T-helper 2 cell treated with Interferon-gamma antibody and Interleukin-4, amounts not matched to agents 5 μg/mL and 100 μg/mL, for 36 hours (primary cell): ENCODE results near the gene MYO9B.

ENCODE experiments used
- DNase-seq: peaks from one replicate; pipeline ENCODE4 v3.0.0; 2021; ENCODE audit warnings: low spot score
- H3K27ac Mint-ChIP-seq: one replicate; pipeline ENCODE4 v1.8.0; 2021; ENCODE audit warnings: mild to moderate bottlenecking, mixed read lengths
- H3K27me3 Mint-ChIP-seq: one replicate; pipeline ENCODE4 v1.8.0; 2021; ENCODE audit warnings: low read depth, mixed read lengths
- H3K36me3 Mint-ChIP-seq: one replicate; pipeline ENCODE4 v1.8.0; 2021; ENCODE audit warnings: low read depth, mixed read lengths
- H3K4me1 Mint-ChIP-seq: one replicate; pipeline ENCODE4 v1.8.0; 2021; ENCODE audit warnings: low read depth, mixed read lengths
- H3K4me3 Mint-ChIP-seq: one replicate; pipeline ENCODE4 v1.8.0; 2022; ENCODE audit warnings: mild to moderate bottlenecking, moderate library complexity, mixed read lengths
- H3K9me3 Mint-ChIP-seq: one replicate; pipeline ENCODE4 v1.8.0; 2021; ENCODE audit warnings: mixed read lengths

Gene MYO9B

GRCh38 chr19:17075035-17075863, at the start of gene MYO9B, which contains the start of gene HAUS8:
Gene MYO9B (plus strand): TSS chr19:17075777. CDS start chr19:17101718, 25,941 bp downstream.
Gene HAUS8 (minus strand): TSS chr19:17075452. CDS start chr19:17075422, 30 bp downstream.
- peaks cover 36% of the 10 kb centered on the region for H3K4me1 Mint-ChIP-seq
- H3K27ac Mint-ChIP-seq: peak within 1 kb of the TSS; percentile 99
- no peaks in the 10 kb centered on the region for H3K27me3 Mint-ChIP-seq
- peak within 1 kb of the TSS; percentile 100 for H3K4me3 Mint-ChIP-seq
- H3K36me3 Mint-ChIP-seq: peaks cover 42% of the 10 kb centered on the region
- DNase-seq: peak; percentile 99
- H3K9me3 Mint-ChIP-seq: no peaks in the 10 kb centered on the region

- Mint-ChIP-seq H3K36me3 (peaks cover 4% of the 10 kb centered on the region), H3K27ac (no peak overlapping the region), H3K27me3 (peaks cover 52% of the 10 kb centered on the region), H3K9me3 (peaks cover 4% of the 10 kb centered on the region), H3K4me1 (peaks cover 3% of the 10 kb centered on the region), H3K4me3 (peak overlapping the region; percentile 22)
- no peak for DNase-seq
Measured at GRCh38 chr19:17025991-17026658, 49.5 kb upstream of the MYO9B start.

- H3K27me3 Mint-ChIP-seq: peaks cover 52% of the 10 kb centered on the region
- no peak for DNase-seq
- peak within 1 kb of the TSS; percentile 22 for H3K4me3 Mint-ChIP-seq
- H3K9me3 Mint-ChIP-seq: peaks cover 4% of the 10 kb centered on the region
- H3K27ac Mint-ChIP-seq: no peak within 1 kb of the TSS
- H3K4me1 Mint-ChIP-seq: peaks cover 3% of the 10 kb centered on the region
- peaks cover 4% of the 10 kb centered on the region for H3K36me3 Mint-ChIP-seq
Measured at GRCh38 chr19:17026706-17027534, 48.7 kb upstream of the MYO9B start, which contains the start of gene CPAMD8. Gene CPAMD8 (minus strand): TSS chr19:17026810. CDS start chr19:17026642, 168 bp downstream.

GRCh38 chr19:17027535-17027975, 48.0 kb upstream of the MYO9B start:
- no peak overlapping the region for H3K27ac Mint-ChIP-seq
- H3K4me1 Mint-ChIP-seq: peaks cover 3% of the 10 kb centered on the region
- peaks cover 4% of the 10 kb centered on the region for H3K9me3 Mint-ChIP-seq
- no peak overlapping the region for H3K4me3 Mint-ChIP-seq
- peaks cover 52% of the 10 kb centered on the region for H3K27me3 Mint-ChIP-seq
- H3K36me3 Mint-ChIP-seq: peaks cover 4% of the 10 kb centered on the region
- DNase-seq: no peak

- DNase-seq: no peak
- peaks cover 1% of the 10 kb centered on the region for H3K36me3 Mint-ChIP-seq
- no peak overlapping the region for H3K27ac Mint-ChIP-seq
- no peaks in the 10 kb centered on the region for H3K9me3 Mint-ChIP-seq
- no peak overlapping the region for H3K4me3 Mint-ChIP-seq
- H3K27me3 Mint-ChIP-seq: peaks cover 22% of the 10 kb centered on the region
- no peaks in the 10 kb centered on the region for H3K4me1 Mint-ChIP-seq
Measured at GRCh38 chr19:17031741-17032140, 43.8 kb upstream of the MYO9B start.

GRCh38 chr19:17035842-17036424, 39.6 kb upstream of the MYO9B start:
- no peak overlapping the region for H3K27ac Mint-ChIP-seq
- no peaks in the 10 kb centered on the region for H3K36me3 Mint-ChIP-seq
- peaks cover 2% of the 10 kb centered on the region for H3K27me3 Mint-ChIP-seq

GRCh38 chr19:17036640-17037039, 38.9 kb upstream of the MYO9B start:
- Mint-ChIP-seq H3K27ac (no peak overlapping the region), H3K27me3 (peaks cover 2% of the 10 kb centered on the region), H3K36me3 (no peaks in the 10 kb centered on the region), H3K4me1 (no peaks in the 10 kb centered on the region), H3K4me3 (no peak overlapping the region), H3K9me3 (no peaks in the 10 kb centered on the region)
- DNase-seq: no peak

More at GRCh38 chr19:17035842-17036424, 39.6 kb upstream of the MYO9B start:
- Mint-ChIP-seq H3K4me1 (no peaks in the 10 kb centered on the region), H3K4me3 (no peak overlapping the region), H3K9me3 (no peaks in the 10 kb centered on the region)
- DNase-seq: no peak

GRCh38 chr19:17037184-17037583, 38.4 kb upstream of the MYO9B start:
- DNase-seq: no peak
- Mint-ChIP-seq H3K27ac (no peak overlapping the region), H3K4me3 (no peak overlapping the region), H3K36me3 (no peaks in the 10 kb centered on the region), H3K9me3 (no peaks in the 10 kb centered on the region), H3K4me1 (no peaks in the 10 kb centered on the region), H3K27me3 (peaks cover 2% of the 10 kb centered on the region)

- H3K36me3 Mint-ChIP-seq: no peaks in the 10 kb centered on the region
- no peaks in the 10 kb centered on the region for H3K27me3 Mint-ChIP-seq
- no peak overlapping the region for H3K4me3 Mint-ChIP-seq
- H3K9me3 Mint-ChIP-seq: no peaks in the 10 kb centered on the region
- no peak for DNase-seq
- no peaks in the 10 kb centered on the region for H3K4me1 Mint-ChIP-seq
- no peak overlapping the region for H3K27ac Mint-ChIP-seq
Measured at GRCh38 chr19:17037966-17038500, 37.5 kb upstream of the MYO9B start.

- H3K4me1 Mint-ChIP-seq: no peaks in the 10 kb centered on the region
- no peak for DNase-seq
- no peaks in the 10 kb centered on the region for H3K36me3 Mint-ChIP-seq
- H3K9me3 Mint-ChIP-seq: no peaks in the 10 kb centered on the region
- no peak overlapping the region for H3K4me3 Mint-ChIP-seq
- no peak overlapping the region for H3K27ac Mint-ChIP-seq
- no peaks in the 10 kb centered on the region for H3K27me3 Mint-ChIP-seq
Measured at GRCh38 chr19:17041976-17042375, 33.6 kb upstream of the MYO9B start.

GRCh38 chr19:17043744-17044143, 31.8 kb upstream of the MYO9B start:
- no peaks in the 10 kb centered on the region for H3K27me3 Mint-ChIP-seq
- no peak overlapping the region for H3K27ac Mint-ChIP-seq
- peaks cover 5% of the 10 kb centered on the region for H3K36me3 Mint-ChIP-seq
- no peaks in the 10 kb centered on the region for H3K4me1 Mint-ChIP-seq
- no peak overlapping the region for H3K4me3 Mint-ChIP-seq
- no peak for DNase-seq
- no peaks in the 10 kb centered on the region for H3K9me3 Mint-ChIP-seq

GRCh38 chr19:17045907-17046502, 29.6 kb upstream of the MYO9B start:
- Mint-ChIP-seq H3K4me1 (no peaks in the 10 kb centered on the region), H3K27ac (no peak overlapping the region), H3K4me3 (no peak overlapping the region), H3K27me3 (no peaks in the 10 kb centered on the region), H3K36me3 (peaks cover 12% of the 10 kb centered on the region), H3K9me3 (no peaks in the 10 kb centered on the region)
- no peak for DNase-seq
